H1 (cell line): ENCODE data around the gene KRTAP10-7.
A peak's percentile ranks its signal among the peaks of the same experiment; 100 is the strongest.

Source experiments
- CTCF ChIP-seq, 3 experiments: IDR thresholded peaks; 1 replicate in 2 of 3; 2 replicates in 1 of 3; pipeline versions ENCODE4 v1.5.1 to v1.6.1; 2011; ENCODE audit warnings: low read length in 3 of 3, mild to moderate bottlenecking in 3 of 3, inconsistent platforms in 2 of 3, low read depth in 1 of 3, moderate library complexity in 1 of 3; ENCODE audit not compliant: insufficient read depth in 1 of 3; ENCODE audit errors: control extremely low read depth in 1 of 3
- E2F6 ChIP-seq: IDR thresholded peaks from 2 replicates; pipeline ENCODE4 v1.6.1; 2012; ENCODE audit warnings: inconsistent platforms
- MAX ChIP-seq: IDR thresholded peaks from 2 replicates; pipeline ENCODE4 v1.6.1; 2012; ENCODE audit warnings: inconsistent platforms
- PHF8 ChIP-seq: fragments of 200-600 bp; sonication (generic); conservative IDR thresholded peaks from 2 replicates; pipeline ENCODE4 v1.7.1; 2012; ENCODE audit warnings: low read depth, mild to moderate bottlenecking, inconsistent platforms, low read length, moderate library complexity
- POLR2A ChIP-seq, 2 experiments: IDR thresholded peaks; 1 replicate in 1 of 2; 2 replicates in 1 of 2; pipeline ENCODE4 v1.6.1; 2011; ENCODE audit warnings: low read depth in 2 of 2, low read length in 2 of 2, mild to moderate bottlenecking in 2 of 2; ENCODE audit errors: control extremely low read depth in 1 of 2
- SUZ12 ChIP-seq: fragments of 200-600 bp; sonication (generic); IDR thresholded peaks from 2 replicates; pipeline ENCODE4 v1.6.1; 2012; ENCODE audit warnings: mild to moderate bottlenecking, inconsistent platforms, low read length, moderate library complexity, mixed read lengths
- TBP ChIP-seq: IDR thresholded peaks from 2 replicates; pipeline ENCODE4 v1.6.1; 2011; ENCODE audit warnings: low read depth, low read length, improper control_type of control experiment
- YY1 ChIP-seq: IDR thresholded peaks from 2 replicates; pipeline ENCODE4 v1.6.1; 2011; ENCODE audit warnings: low read depth, mild to moderate bottlenecking, low read length
- ZNF274 ChIP-seq: IDR thresholded peaks from 2 replicates; pipeline ENCODE4 v1.7.0; 2012; ENCODE audit warnings: low read length, borderline replicate concordance; ENCODE audit errors: extremely low read depth

- TF ChIP-seq MAX (no peak), YY1 (no peak), CTCF (IDR thresholded peaks at IDR 0.05; ENCODE audit: control extremely low read depth in 1 of 3, insufficient read depth in 1 of 3, low read depth in 1 of 3, low read length in 3 of 3) (peak; percentile 3 to 7 (median 5); a peak in 3 of 4 replicates), PHF8 (no peak), ZNF274 (no peak), POLR2A (IDR thresholded peaks at IDR 0.05; ENCODE audit: control extremely low read depth in 1 of 2, low read depth in 2 of 2, low read length in 2 of 2) (no peak), E2F6 (no peak), TBP (no peak), SUZ12 (no peak)
Observed at GRCh38 chr21:44574457-44575306, 25.7 kb upstream of the KRTAP10-7 start.
